ENCODE results near the gene MED13L. TPM values are rescaled to one million over a fixed set of nuclear protein-coding genes. Genes with fewer than 3 reads are reported as not detected.
"Not testable (repeated sequence)": the region's sequence is repeated elsewhere in the genome, so short reads cannot be mapped to it uniquely, and the experiment has no call there.

MED13L gene
- polyA plus RNA-seq, 1 donor: 83.4 TPM

DNA sequence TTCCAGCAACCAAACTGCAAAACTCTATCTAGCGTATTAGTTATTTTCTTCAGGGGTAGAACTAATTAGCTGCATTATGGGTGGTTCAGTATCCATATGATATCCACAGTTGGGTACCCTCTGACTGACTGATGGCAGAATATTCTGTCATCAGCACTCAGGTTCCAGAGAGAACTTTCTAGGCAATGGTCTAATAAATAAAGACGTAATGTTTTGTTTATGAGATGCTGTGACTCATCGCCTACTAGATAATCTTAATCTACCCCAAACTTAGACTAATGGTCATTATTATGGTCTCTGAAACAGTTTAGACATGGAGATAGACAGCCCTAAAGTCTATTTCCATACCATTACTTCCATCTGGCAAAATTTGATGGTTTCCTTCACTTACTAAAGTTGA lies 220.1 kb downstream of the MED13L start:
- DNase-seq: no peak

DNA sequence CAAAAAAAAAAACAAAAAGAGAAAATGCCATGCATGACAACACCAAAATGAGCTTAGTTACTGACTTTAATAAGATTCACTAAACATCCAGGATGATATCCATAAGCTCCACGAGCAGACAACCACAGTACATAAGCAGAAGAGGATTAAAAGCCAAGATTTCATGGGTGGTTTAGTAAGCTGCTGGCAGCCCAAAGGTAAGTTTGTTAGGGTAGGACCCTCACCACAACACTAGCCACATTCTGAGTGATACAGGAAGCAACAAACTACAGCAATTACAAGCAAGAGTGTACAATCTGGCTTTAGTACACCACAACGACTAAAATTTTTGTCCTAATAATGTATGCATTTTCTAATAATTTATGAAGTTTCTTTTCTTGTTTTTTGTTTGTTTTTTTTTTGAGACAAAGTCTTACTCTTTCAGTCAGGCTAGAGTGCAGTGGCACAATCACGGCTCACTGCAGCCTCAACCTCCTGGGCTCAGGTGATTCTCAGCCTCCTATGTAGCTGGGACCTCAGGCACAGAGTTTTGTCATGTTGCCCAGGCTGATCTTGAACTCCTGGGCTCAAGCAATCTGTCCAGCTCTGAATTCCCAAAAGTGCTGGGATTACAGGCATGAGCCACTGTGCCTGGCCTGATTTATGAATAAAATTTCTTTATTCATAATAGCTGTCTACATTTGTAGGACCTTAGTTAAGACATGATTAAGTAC lies 221.4 kb downstream of the MED13L start:
- DNase-seq: no peak

DNA sequence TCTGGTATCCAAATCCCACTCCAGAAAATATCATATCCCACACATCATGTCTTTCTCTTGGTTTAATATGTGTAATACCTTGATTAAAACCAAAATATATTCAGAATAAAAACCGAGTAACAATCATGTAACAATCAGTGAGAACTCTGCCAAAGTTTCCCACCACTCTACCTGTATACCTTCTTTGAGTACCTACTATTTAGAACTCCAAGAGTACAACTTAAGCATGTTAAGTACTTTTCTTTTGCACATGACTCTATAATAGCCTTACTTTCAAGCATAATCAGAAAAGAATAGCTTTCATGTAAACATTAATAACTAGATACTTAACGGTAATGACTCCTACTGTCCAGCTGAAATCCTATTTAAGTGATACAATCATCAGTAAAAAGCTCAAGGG lies 223.2 kb downstream of the MED13L start:
- no peak for DNase-seq

DNA sequence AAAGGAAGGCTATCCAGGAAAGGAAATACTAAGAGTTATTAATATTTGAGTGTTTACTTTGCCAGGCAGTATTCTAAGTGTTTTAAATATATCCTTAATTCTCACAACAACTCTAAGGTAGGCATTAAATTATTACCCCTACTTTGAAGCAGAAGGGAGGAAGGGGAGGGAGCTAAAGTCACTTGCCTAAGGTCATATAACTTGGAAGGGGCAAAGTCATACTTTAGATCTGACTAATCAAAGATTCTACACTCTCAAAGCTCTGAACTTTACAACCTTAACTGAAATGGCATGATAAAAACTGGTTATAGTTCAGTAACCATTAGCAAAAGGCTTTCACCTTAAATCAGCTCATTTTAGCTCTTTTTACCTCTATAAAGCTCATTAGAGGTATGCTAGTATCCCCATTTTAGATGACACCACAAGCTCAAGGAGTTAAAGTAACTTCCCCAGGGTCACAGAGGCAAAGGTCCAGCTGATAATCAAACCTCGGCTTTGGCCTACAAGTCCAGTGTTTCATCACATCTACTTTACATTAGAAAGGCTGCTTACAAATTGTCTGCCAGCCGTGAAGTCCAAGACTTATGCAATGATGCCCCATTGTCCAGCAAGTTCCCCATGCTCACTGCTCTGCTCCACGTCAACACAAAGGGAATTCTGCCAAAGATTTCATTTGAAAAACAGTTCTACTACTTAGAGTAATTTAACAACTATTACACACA lies 223.9 kb downstream of the MED13L start:
- no peak for DNase-seq

- DNase-seq: no peak
Measured at GRCh38 chr12:116050275-116050674, 227.2 kb downstream of the MED13L start.

DNA sequence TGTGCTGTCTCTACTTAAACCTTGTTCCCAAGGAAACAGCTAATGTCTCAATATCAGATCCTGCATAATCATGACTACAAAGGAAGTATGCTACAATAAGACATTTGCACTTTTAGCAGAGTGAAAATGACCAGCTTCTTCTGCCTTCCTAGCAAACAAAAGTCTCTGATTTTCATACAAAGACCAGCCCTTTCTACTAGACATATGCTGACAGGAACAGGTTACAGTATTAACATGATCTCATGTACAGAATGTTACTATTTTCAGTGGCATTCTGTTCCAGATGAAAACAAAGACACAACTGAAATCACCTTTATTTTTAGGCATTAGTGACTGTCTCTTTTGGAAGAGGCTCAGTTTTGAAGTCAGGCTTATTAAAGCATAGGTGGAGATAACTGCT lies 228.6 kb downstream of the MED13L start:
- no peak for DNase-seq

GRCh38 chr12:116046039-116046438 lies 231.5 kb downstream of the MED13L start:
- DNase-seq: no peak

DNA sequence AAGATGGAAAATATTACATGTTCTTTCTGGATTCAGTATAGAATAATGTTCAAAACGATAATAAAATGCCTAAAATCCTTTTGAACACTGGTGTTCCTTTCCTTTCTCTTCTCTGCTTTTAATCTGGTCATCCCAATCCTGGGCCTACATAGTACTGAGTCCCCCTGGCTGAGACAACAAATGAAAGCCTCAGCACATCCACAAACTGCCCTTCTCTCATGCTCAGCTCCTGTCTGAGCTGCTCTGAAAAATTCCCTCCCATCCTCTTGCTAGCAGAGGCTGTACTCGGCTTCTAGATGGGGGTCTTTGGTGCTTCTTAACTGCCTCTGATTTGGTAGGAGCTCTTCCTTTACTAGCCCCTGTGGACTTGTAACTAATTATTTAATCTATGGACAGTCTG lies 232.3 kb downstream of the MED13L start:
- no peak for DNase-seq

DNA sequence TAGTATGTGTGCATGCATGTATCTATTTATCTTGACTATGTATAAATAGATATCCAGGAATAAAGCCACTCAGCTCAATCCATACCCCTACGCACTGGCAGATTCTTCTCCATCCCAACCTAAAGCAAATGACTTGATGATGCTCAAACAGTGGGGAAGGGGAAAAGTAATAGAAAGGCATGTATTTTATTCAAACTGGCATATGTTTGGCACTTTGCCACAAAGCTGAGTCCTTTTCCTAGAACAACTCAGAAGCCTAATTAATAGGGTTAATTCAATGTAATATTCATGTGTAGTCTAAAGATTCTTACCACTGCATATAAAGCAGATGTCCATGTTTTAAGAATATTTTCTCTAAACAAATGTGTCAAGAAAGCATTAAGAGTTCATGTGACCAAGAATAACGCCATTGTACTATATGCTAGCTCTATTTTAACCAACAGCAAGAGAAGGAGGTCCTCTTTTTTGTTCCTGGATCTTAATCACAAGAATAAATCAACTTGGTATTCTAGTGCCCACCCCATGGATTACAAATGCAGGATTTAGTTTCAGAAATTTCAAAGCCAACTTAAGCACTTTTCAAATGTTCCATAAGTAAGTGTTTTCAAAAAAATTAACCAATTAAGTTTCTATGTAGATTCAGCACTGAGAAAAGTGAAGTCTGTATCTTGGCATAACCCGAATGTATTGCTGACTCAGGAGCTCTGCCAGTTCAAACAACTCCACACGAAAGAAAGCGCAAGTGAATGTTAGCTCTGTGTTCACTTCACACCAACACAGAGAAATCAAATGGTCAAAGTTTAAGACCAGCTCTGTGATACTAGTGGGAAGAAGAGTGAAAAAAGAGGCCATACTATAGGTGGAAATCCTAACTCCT lies 233.6 kb downstream of the MED13L start:
- no peak for DNase-seq

GRCh38 chr12:116040402-116040801 lies 237.1 kb downstream of the MED13L start:
- no peak for DNase-seq

DNA sequence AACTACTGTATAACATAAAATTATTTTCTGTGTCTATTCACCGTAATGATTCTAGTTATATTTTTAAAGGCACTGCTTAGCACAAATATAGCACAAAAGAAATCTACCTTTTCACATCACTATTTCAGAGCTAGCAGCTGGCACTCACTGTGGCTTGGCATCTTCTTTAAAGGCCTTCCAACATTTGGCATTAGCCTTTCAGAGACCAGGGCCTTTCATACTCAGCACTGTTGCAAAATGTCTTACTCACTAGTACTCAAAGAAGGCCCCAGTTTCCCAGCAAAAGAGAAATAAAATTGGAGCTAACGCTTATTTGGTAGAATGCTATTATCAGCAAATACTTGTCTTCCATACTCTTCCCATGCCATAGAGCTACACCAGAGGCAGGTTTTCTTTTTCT lies 238.4 kb downstream of the MED13L start:
- no peak for DNase-seq

DNA sequence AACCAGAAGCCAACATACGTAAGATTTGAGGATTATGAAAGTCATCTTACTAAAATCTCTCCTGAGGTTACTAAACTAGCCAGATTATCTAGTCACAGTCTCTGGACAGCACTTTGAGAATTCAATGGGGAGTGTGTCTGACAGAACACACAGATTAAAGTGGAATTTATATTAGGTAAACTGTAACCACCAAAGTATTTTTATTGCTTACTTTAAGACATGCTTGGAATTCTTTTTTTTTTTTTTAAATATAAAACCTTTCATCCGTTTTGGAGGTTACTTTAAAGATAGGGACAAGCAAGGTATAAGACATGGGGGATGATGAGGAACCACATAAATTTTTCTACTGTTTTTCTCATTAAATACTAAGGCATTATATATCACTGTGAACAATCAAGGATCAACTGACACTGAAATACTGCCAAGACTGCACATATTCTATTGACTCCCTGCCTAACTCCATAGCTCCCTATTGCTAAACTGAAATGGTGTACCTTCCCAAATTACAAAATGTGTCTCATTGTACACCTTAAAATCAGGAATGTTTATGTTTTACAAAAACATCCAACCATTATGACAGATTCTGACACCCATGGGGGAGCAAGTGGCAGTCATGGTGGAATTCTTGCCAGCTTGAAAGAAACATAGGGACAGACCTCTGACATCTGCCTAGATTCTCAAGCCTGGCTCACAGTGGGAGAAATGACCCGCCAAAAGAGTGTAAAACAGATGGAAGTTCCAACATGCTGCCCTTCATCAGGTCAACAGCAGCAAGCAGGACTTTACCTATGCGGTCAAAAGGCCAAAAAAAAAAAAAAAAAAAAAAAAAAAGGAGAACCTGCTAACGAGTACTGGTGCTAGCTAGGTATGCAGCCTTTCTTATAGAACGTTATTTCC lies 239.3 kb downstream of the MED13L start:
- DNase-seq: no peak

- no peak for DNase-seq
Measured at GRCh38 chr12:116033765-116034164, 243.7 kb downstream of the MED13L start.

GRCh38 chr12:116031624-116032023 lies 245.9 kb downstream of the MED13L start:
- not testable (repeated sequence) for DNase-seq

DNA sequence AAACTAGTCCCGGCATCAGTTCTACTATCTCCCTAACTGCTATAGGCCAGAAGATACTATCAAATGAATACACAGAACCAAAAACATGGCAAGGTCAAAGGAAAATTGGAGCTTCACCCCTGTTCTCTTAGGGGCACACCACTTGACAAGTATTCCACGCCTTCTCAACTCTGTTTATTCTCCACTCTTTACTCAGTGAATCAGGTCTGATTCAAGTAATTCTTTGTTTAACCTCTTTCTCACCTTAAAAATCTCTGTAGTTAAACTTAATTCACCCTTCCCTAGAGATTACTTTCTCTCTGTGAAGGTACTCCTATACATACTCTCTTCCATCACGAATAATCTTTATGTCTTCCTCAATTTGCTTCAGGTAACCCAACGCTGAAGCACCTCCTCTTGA lies 248.9 kb downstream of the MED13L start:
- DNase-seq: no peak

DNA sequence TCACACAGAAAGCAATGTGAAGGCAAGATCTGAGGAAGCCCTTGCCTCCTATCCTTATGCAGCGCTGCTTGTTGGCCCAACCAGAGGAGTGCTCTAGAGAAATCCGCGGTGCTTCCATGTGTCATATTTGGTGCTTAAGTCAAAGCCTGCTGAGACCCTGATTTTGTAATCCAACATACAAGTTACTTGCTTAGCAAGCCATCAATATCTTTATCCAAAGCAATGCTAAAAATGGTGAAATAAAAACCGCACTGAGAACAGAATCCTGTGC lies 250.0 kb downstream of the MED13L start:
- DNase-seq: no peak

DNA sequence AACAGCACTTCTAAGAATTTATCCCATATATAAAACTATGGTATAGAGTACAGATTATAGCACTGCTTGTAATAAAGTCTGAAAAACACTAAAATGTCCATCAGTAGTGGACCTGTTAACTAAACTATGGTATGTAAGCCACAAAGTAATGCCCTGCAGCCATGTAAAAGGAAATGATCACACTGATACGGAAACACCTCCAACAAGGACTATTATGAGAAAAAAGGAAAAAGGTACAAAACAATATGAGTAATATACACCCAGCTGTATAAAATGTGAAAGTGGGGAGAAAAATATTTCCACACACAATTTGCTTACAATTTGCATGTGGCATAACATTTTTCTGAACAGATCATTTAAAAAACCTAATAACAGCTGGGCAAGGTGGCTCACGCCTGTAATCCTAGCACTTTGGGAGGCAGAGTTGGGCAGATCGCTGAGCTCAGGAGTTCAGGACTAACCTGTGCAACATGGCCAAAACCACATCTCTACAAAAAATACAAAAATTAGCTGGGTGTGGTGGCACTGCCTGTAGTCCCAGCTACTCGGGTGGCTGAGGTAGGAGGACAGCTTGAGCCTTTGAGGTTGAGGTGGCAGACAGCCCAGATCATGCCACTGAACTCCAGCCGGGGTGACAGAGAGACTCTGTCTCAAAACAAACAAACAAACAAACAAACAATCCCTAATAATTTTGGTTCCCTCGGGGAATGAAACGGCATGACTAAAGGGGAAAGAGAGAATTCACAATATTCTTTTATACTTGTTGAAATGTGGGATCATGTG lies 250.5 kb downstream of the MED13L start:
- DNase-seq: no peak

DNA sequence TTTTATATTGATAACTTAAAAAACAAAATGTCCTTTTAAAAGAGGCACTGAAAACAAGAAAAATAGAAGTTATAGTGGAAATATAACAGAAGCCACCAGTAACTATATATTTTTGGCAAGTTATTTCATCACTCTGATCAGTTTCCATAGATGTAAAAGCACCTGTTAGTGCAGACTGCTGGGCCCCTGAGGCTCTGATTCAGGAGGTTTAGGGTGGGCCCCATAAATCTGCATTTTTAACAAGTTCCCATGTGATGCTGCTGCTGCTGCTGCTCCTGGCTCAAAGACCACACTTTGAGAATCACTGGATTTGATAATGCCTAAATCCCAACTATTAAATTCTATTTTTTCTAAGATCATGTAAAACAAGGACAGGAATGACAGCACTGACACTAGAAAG lies 251.1 kb downstream of the MED13L start:
- no peak for DNase-seq

- no peak for DNase-seq
Measured at GRCh38 chr12:116024769-116025168, 252.7 kb downstream of the MED13L start.

DNA sequence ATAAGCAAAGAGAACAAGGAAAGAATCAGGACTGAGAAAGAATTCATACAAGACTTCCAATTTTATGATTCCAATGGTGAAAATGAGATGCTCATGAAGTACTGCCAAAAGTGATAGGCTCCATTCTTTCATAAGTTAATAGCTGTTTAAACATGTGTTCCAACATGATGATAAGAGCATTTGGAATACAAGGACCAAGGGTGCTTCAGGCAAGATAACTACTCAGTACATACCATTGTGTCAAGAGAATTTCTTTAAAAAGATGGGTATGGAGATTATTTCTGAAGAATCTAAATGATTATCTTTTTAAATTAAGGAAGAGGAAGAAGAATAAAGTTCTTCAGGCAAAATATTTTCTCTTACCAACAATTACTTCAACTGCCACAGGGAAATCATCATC lies 258.1 kb downstream of the MED13L start:
- DNase-seq: no peak

DNA sequence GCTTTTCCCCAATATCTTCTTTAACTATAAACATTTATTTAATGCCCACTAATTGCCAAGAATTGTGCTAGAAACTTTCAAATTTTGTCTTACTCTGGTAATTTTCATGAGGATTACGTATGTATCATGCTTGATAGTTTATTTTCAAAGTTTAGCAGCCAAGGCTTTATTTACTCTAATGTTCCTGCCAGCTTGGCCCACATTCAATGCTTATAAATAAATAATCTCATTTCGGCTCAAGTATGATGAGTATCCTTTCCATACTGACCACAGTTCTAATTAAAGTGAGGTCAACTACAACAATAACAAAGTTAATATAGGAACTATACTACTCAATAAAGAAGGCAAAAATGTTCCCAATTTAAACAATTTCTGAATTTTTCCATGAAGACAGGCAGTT lies 259.2 kb downstream of the MED13L start:
- DNase-seq: no peak

Measured in left kidney (tissue), 2 donors.